Measurements from ENCODE around the gene SLC36A3.

SLC36A3 gene

GRCh38 chr5:151230048-151230680 is 73.4 kb downstream of the SLC36A3 start:
- no peak for TF ChIP-seq CTCF (IDR thresholded peaks at IDR 0.05; ENCODE audit: low read depth, low read length)
- in situ Hi-C loops (cut with HindIII; ENCODE audit: low sequenced_read_pairs): no loop called here
- no peak overlapping the region for H3K4me3 ChIP-seq (ENCODE audit: low read depth, low read length)
- DNase-seq (ENCODE audit: low read depth, low spot score): no peak

- no peak for DNase-seq (ENCODE audit: low read depth, low spot score)
- H3K4me3 ChIP-seq (ENCODE audit: low read depth, low read length): no peak overlapping the region
- TF ChIP-seq CTCF (IDR thresholded peaks at IDR 0.05; ENCODE audit: low read depth, low read length): no peak
- in situ Hi-C loops (cut with HindIII; ENCODE audit: low sequenced_read_pairs): no loop called here
Observed at GRCh38 chr5:151228986-151229385, 74.6 kb downstream of the SLC36A3 start.

- TF ChIP-seq CTCF (IDR thresholded peaks at IDR 0.05; ENCODE audit: low read depth, low read length): no peak
- in situ Hi-C loops (cut with HindIII; ENCODE audit: low sequenced_read_pairs): no loop called here
- no peak for DNase-seq (ENCODE audit: low read depth, low spot score)
- no peak overlapping the region for H3K4me3 ChIP-seq (ENCODE audit: low read depth, low read length)
Observed at GRCh38 chr5:151227918-151228447, 75.6 kb downstream of the SLC36A3 start.

Data from astrocyte of the spinal cord (primary cell).